HepG2 (cell line): ENCODE data around the gene TNKS1BP1. TPM values are rescaled to one million over a fixed set of nuclear protein-coding genes. Genes with fewer than 3 reads are reported as not detected.
A peak's percentile ranks its signal among the peaks of the same experiment; 100 is the strongest.
"Not testable (repeated sequence)": the region's sequence is repeated elsewhere in the genome, so short reads cannot be mapped to it uniquely, and the experiment has no call there.

Experiments used
- ATAC-seq: fragments of 200-7000 bp; cut with Tn5 transposase; 3 replicates; pipeline ENCODE4 v1.9.1; 2020; ENCODE audit warnings: mild to moderate bottlenecking, moderate library complexity
- BruUV-seq: library from RNA; stranded (reverse); fragments of 400-500 nt; replicated peaks from 2 replicates; lab custom pipeline; 2021; lab: Mats Ljungman, UMichigan
- CTCF ChIA-PET: fragments of 300-600 bp; formaldehyde crosslinking; extraction: SDS; loops from one replicate; lab custom pipeline; 2021; ENCODE audit warnings: low total read pairs, inconsistent platforms, low intra/inter-chr PET ratio; lab: Yijun Ruan, JAX
- POLR2A ChIA-PET: fragments of 350-600 bp; sonication (Branson Sonifier 250); formaldehyde crosslinking; loops from one replicate; lab custom pipeline; 2020; ENCODE audit warnings: antibody characterized with exemption, inconsistent platforms; lab: Yijun Ruan, JAX
- DNase-seq: peaks from one replicate; pipeline ENCODE4 v3.0.0-alpha.2; 2015; ENCODE audit warnings: low spot score
- FAIRE-seq: peaks from 3 replicates; lab custom pipeline; 2011; peaks lifted over from hg19 to GRCh38; lab: Jason Lieb, UNC
- H2AFZ ChIP-seq: one replicate; pipeline ENCODE4 v1.6.1; 2011; ENCODE audit warnings: low read length, inconsistent platforms
- H3K27ac ChIP-seq: fragments of 300-600 bp; 3 replicates; pipeline ENCODE4 v1.8.0; 2011; ENCODE audit warnings: mixed run types, mild to moderate bottlenecking, mixed read lengths, low read length, inconsistent platforms; ENCODE audit not compliant: insufficient read depth; ENCODE audit errors: extremely low read length
- H3K27me3 ChIP-seq, 2 experiments: fragments of 200-600 bp in 1 of 2; 2 replicates in 1 of 2; 3 replicates in 1 of 2; pipeline versions ENCODE4 v1.6.0 to v1.8.0; 2011; ENCODE audit warnings: low read length in 2 of 2, mild to moderate bottlenecking in 2 of 2, moderate library complexity in 2 of 2, inconsistent platforms in 1 of 2; ENCODE audit not compliant: insufficient read depth in 2 of 2, control insufficient read depth in 1 of 2
- H3K36me3 ChIP-seq, 2 experiments: fragments of 200-600 bp in 1 of 2; replicated peaks in 1 of 2; 2 replicates in 1 of 2; 3 replicates in 1 of 2; pipeline versions ENCODE4 v1.5.1 to v1.8.0; 2011; ENCODE audit warnings: low read length in 2 of 2, inconsistent platforms in 1 of 2; ENCODE audit not compliant: insufficient read depth in 2 of 2, control insufficient read depth in 1 of 2
- H3K4me1 ChIP-seq: 2 replicates; pipeline ENCODE4 v1.5.1; 2012; ENCODE audit warnings: low read length, inconsistent platforms; ENCODE audit not compliant: insufficient read depth
- H3K4me2 ChIP-seq: 2 replicates; pipeline ENCODE4 v1.6.0; 2011; ENCODE audit warnings: low read depth, low read length, inconsistent platforms
- H3K4me3 ChIP-seq, 3 experiments: fragments of 200-600 bp in 1 of 3; sonication (generic), shearing (Covaris generic) in 1 of 3; replicated peaks in 1 of 3; 2 replicates each; pipeline ENCODE4 v1.5.1; 2011 to 2016; ENCODE audit warnings: low read length in 3 of 3, inconsistent platforms in 2 of 3, low read depth in 2 of 3, mild to moderate bottlenecking in 2 of 3, control low read depth in 1 of 3, mixed read lengths in 1 of 3; ENCODE audit not compliant: insufficient read depth in 1 of 3
- H3K79me2 ChIP-seq: one replicate; pipeline ENCODE4 v1.6.1; 2011; ENCODE audit warnings: low read length, inconsistent platforms; ENCODE audit not compliant: insufficient read depth
- H3K9ac ChIP-seq: 2 replicates; pipeline ENCODE4 v1.6.0; 2011; ENCODE audit warnings: mild to moderate bottlenecking, low read depth, low read length, inconsistent platforms; ENCODE audit not compliant: insufficient read depth
- H3K9me3 ChIP-seq: 2 replicates; pipeline ENCODE4 v1.5.1; 2012; ENCODE audit warnings: mild to moderate bottlenecking, low read length
- H4K20me1 ChIP-seq: 2 replicates; pipeline ENCODE4 v1.6.0; 2011; ENCODE audit warnings: inconsistent platforms, mild to moderate bottlenecking, low read length, moderate library complexity; ENCODE audit not compliant: insufficient read depth
- ARID5B ChIP-seq: IDR thresholded peaks from 2 replicates; pipeline ENCODE4 v1.4.0; 2020; ENCODE audit warnings: mild to moderate bottlenecking, missing genetic modification reagents
- CEBPB ChIP-seq: IDR thresholded peaks from 2 replicates; pipeline ENCODE4 v1.6.1; 2011; ENCODE audit warnings: low read depth, low read length, improper control_type of control experiment, borderline replicate concordance
- HNF1A ChIP-seq, 2 experiments: sonication (generic) in 1 of 2; formaldehyde crosslinking in 1 of 2; IDR thresholded peaks; 2 replicates each; pipeline versions ENCODE4 v1.4.0 to v1.6.1; 2016 to 2020; ENCODE audit warnings: borderline replicate concordance in 1 of 2, low read depth in 1 of 2, mild to moderate bottlenecking in 1 of 2, missing genetic modification reagents in 1 of 2
- MTA3 ChIP-seq: sonication (generic); formaldehyde crosslinking; IDR thresholded peaks from 2 replicates; pipeline ENCODE4 v1.4.0; 2020; ENCODE audit warnings: missing genetic modification reagents
- PBX3 ChIP-seq: sonication (generic); formaldehyde crosslinking; IDR thresholded peaks from 2 replicates; pipeline ENCODE4 v1.8.1; 2023; ENCODE audit warnings: missing genetic modification reagents, inconsistent platforms, borderline replicate concordance
- WGBS: methylation state at CpG from one replicate; pipeline ENCODE4 v1.1.6; 2017; ENCODE audit warnings: low lambda C conversion rate; 5-methylcytosine and 5-hydroxymethylcytosine counted together
- in situ Hi-C: cut with HindIII; loops from 2 replicates; pipeline ENCODE4 v1.10.0; 2017; ENCODE audit warnings: low pct_unique_long_range_greater_than_20kb; ENCODE audit not compliant: extremely low pct_ligation_motif_present
- intact Hi-C: fragments of 100-400 bp; cut with micrococcal nuclease; formaldehyde crosslinking; loops from one replicate; pipeline ENCODE4 v1.10.0; 2022; ENCODE audit not compliant: unreplicated experiment
- polyA plus RNA-seq, 8 experiments: library from polyadenylated mRNA; depleted of rRNA in 3 of 8; stranded (reverse) in 7 of 8; unstranded in 1 of 8; fragments of >200 nt; fragmentation: Illumina TruSeq in 4 of 8; extraction: Trizol in 4 of 8; gene quantifications; 2 replicates each; pipeline versions ENCODE4 v1.2.1 to v1.2.3, GENCODE V29; 2011 to 2016; ENCODE audit warnings: low read depth in 4 of 8, missing spikeins in 1 of 8, mixed read lengths in 1 of 8; ENCODE audit not compliant: insufficient read depth in 1 of 8
- total RNA-seq, 5 experiments: library from RNA; depleted of rRNA; stranded (reverse); fragments of >200 nt; fragmentation: Illumina TruSeq; extraction: Trizol; gene quantifications; 2 replicates each; pipeline ENCODE4 v1.2.3, GENCODE V29; 2016; ENCODE audit warnings: low read depth in 1 of 5

Gene TNKS1BP1
- total and polyA plus RNA-seq, 2 of the 13 experiments (the other 11 are each of a cell fraction or from before 2014, with no cell fraction given): 13.7 to 15.0 TPM

GRCh38 chr11:57296205-57296604 lies 28.5 kb downstream of the TNKS1BP1 start:
- 86% methylated on average over 3 of the region's 3 CpGs for WGBS
- in situ Hi-C loops: not testable (repeated sequence)

GRCh38 chr11:57294225-57295131 lies 30.3 kb downstream of the TNKS1BP1 start:
- DNase-seq: no peak
- intact Hi-C loops: loop anchor here (5.0 kb wide), 1 partner anchor 43 kb away; the partner anchor contains the start of genes P2RX3 and SSRP1
- TF ChIP-seq PBX3 (CRISPR knock-in tag) (no peak), ARID5B (CRISPR knock-in tag) (no peak), HNF1A (IDR thresholded peaks at IDR 0.05; ENCODE audit: low read depth) (no peak), HNF1A (CRISPR knock-in tag; IDR thresholded peaks at IDR 0.05; ENCODE audit: borderline replicate concordance) (no peak), MTA3 (CRISPR knock-in tag) (no peak)

More at GRCh38 chr11:57296205-57296604, 28.5 kb downstream of the TNKS1BP1 start:
- peak; percentile 62 for TF ChIP-seq CEBPB
- TF ChIP-seq, all 625 proteins: peak for 1; not testable (repeated sequence) for 624
- FAIRE-seq, H3K9ac ChIP-seq, H4K20me1 ChIP-seq, H3K4me2 ChIP-seq, H2AFZ ChIP-seq, H3K79me2 ChIP-seq, DNase-seq, intact Hi-C loops, BruUV-seq, H3K4me3 ChIP-seq, H3K9me3 ChIP-seq, ATAC-seq, H3K27me3 ChIP-seq, CTCF ChIA-PET, H3K27ac ChIP-seq: not testable (repeated sequence)
- H3K4me1 ChIP-seq: peaks cover 23% of the 10 kb centered on the region
- POLR2A ChIA-PET: interaction anchor here (1.5 kb wide), 1 partner anchor 12 kb away, joined by 3 read pairs; no protein-coding TSS in a partner anchor
- peaks cover 12 to 24% of the 10 kb centered on the region in 2 experiments; a peak in 4 of 5 replicates for H3K36me3 ChIP-seq

More at GRCh38 chr11:57294225-57295131, 30.3 kb downstream of the TNKS1BP1 start:
- WGBS: 38% methylated on average over 2 of the region's 2 CpGs
- peaks cover 37% of the 10 kb centered on the region for H3K4me1 ChIP-seq
- ChIA-PET POLR2A (no interaction called here), CTCF (no interaction called here)
- no peak; the same call in 2 of the 3 replicates for ATAC-seq
- H2AFZ ChIP-seq: no peak overlapping the region
- no peak overlapping the region for H3K9ac ChIP-seq
- H3K27me3 ChIP-seq: no peaks in the 10 kb centered on the region
- BruUV-seq: no TSS peak
- H3K9me3 ChIP-seq: peaks cover 5% of the 10 kb centered on the region; the same call in 1 of the 2 replicates
- peaks cover 3 to 7% of the 10 kb centered on the region in 2 experiments; a peak in 4 of 5 replicates for H3K36me3 ChIP-seq
- in situ Hi-C loops: no loop called here
- no peaks in the 10 kb centered on the region for H4K20me1 ChIP-seq
- FAIRE-seq: no peak
- H3K4me2 ChIP-seq: no peak overlapping the region
- no peak overlapping the region for H3K27ac ChIP-seq
- no peaks in the 10 kb centered on the region for H3K79me2 ChIP-seq
- H3K4me3 ChIP-seq: no peak overlapping the region
